ENCODE measurements around the gene RFT1.

RFT1 gene

GRCh38 chr3:53161450-53161819 is 31.2 kb upstream of the RFT1 start:
- no peak overlapping the region for H3K27ac Mint-ChIP-seq
- no peaks in the 10 kb centered on the region for H3K9me3 Mint-ChIP-seq
- TF ChIP-seq CTCF (IDR thresholded peaks at IDR 0.05) = no peak
- H3K27me3 Mint-ChIP-seq (ENCODE audit: low read depth, poor library complexity) = peaks cover 15% of the 10 kb centered on the region
- H3K4me1 Mint-ChIP-seq = peaks cover 61% of the 10 kb centered on the region
- H3K36me3 Mint-ChIP-seq (ENCODE audit: low read depth) = no peaks in the 10 kb centered on the region
- peak overlapping the region; percentile 84 for H3K4me3 Mint-ChIP-seq
- no peak for DNase-seq

DNA sequence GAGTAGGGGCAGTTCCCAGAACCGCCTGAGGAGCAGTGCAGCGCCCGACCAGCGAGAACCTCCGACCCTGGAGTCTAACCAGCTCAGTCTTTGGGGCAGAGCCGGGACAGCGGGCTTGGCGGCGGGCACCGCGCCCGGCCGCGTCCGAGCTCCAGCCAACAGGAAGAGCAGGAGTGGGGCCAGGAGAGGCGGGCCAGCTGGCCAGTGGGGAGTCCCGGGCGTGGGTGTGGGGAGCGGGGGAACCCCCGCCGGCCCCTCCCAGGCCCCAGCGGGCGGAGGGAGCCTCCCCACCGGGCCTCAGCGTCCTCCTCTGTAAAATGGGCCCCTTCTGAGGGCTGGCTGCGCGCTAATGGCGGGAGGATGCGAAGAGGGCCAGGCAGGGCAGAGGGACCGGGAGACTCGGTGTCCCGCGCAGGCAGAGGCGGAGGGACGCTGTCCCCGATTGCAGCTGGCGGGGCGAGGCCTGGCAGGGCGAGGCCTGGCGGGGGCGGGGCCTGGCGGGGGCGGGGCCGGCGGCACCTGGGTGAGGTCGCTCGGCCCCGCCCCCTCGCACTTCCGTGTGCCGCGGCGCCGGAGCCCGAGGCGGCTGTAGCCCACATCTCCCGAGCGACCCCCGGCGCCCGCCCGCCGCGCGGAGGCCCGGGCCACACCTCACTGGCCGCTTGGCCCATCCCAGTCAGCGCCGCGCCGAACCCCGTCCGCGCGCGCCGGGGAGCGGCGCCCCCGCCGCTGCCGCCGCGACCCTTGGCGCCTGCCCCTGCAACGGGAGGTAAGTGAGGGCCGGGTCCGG is 30.6 kb upstream of the RFT1 start, which contains the start of gene PRKCD:
Gene PRKCD (plus strand): TSS at position 550 of the 790 bp plus-strand sequence. CDS start 17,214 bp downstream, outside the sequence.
- H3K36me3 Mint-ChIP-seq (ENCODE audit: low read depth) = no peaks in the 10 kb centered on the region
- peak; percentile 82 for DNase-seq
- peaks cover 62% of the 10 kb centered on the region for H3K4me1 Mint-ChIP-seq
- no peak within 1 kb of the TSS for H3K27ac Mint-ChIP-seq
- no peaks in the 10 kb centered on the region for H3K9me3 Mint-ChIP-seq
- peaks cover 15% of the 10 kb centered on the region for H3K27me3 Mint-ChIP-seq (ENCODE audit: low read depth, poor library complexity)
- no peak for TF ChIP-seq CTCF (IDR thresholded peaks at IDR 0.05)
- peak within 1 kb of the TSS; percentile 92 for H3K4me3 Mint-ChIP-seq

DNA sequence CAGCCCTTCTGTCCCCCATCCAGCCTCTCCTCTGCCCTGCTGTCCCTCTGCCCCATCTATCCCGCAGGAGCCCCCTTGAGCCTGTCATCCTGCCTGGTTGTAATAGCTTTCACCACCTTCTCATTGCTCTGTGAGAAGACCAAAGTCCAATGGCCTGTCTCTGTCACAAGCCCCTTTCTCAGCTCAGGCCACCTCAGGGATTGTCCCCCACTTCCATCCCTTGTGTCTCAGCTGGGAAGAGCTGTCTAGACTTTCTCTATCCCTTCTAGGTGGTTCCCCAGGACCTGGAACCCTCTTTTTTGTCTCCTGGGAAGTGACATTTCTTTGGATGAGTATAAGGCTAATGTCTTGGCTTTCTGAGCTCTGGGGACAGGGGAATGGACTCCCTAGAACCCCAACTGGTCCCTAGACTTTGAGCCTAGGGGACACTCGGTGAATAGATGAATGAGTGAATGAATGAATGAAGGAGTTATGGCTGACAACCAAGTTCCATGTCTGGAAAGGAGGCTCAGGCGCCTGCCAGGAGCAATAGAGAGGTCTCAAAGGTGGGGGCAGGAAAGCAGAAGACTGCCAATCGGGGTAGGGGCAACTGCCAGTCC is 29.9 kb upstream of the RFT1 start:
- peaks cover 15% of the 10 kb centered on the region for H3K27me3 Mint-ChIP-seq (ENCODE audit: low read depth, poor library complexity)
- no peaks in the 10 kb centered on the region for H3K9me3 Mint-ChIP-seq
- no peaks in the 10 kb centered on the region for H3K36me3 Mint-ChIP-seq (ENCODE audit: low read depth)
- peaks cover 69% of the 10 kb centered on the region for H3K4me1 Mint-ChIP-seq
- no peak for TF ChIP-seq CTCF (IDR thresholded peaks at IDR 0.05)
- H3K27ac Mint-ChIP-seq = no peak overlapping the region
- H3K4me3 Mint-ChIP-seq = peak overlapping the region; percentile 92
- DNase-seq = no peak

DNA sequence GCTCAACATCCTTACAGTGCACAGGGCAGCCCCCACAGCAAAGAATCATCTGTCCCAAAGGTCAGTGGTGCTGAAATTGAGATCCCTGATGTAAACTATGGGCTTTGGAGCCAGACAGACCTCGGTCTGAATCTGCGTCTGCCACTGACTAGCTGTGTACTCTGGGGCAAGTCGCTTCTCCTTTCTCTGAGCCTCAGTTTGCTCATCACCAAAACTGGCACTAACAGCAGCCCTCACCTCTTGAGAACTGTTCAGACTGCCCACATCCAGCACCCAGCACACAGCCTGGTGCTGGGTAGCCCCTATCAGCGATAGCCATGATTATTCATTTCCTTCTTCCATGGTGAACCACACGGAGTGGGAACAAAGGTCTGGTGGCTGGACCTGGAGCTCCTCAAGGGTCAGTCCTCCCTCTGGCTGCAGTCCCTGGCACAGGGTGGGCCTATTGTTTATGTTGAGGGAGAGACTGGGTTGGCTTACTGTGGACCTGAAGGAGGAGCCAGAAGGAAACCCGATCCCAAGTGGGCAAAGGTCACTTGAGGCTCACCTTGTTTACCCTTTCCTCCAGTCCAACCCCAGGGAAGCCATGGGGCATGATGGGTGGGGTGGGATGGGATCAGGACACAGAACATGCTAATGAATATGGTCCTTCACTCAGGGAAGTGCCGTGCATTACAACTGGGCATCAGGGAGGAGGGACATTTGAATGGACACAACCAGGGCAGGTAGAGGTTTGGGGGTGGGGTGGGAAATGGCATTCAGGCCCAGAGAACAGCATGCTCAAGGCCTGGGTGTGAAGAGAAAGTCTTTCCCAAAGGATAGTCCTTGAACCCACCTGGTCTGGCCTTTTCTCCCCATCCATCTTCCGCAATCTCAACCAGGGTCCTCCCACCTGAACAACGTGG is 29.2 kb upstream of the RFT1 start:
- Mint-ChIP-seq H3K4me1 (peaks cover 69% of the 10 kb centered on the region), H3K4me3 (peak overlapping the region; percentile 92), H3K9me3 (no peaks in the 10 kb centered on the region), H3K27ac (no peak overlapping the region), H3K27me3 (ENCODE audit: low read depth, poor library complexity) (peaks cover 15% of the 10 kb centered on the region), H3K36me3 (ENCODE audit: low read depth) (no peaks in the 10 kb centered on the region)
- TF ChIP-seq CTCF (IDR thresholded peaks at IDR 0.05) = no peak
- DNase-seq = peak; percentile 28

DNA sequence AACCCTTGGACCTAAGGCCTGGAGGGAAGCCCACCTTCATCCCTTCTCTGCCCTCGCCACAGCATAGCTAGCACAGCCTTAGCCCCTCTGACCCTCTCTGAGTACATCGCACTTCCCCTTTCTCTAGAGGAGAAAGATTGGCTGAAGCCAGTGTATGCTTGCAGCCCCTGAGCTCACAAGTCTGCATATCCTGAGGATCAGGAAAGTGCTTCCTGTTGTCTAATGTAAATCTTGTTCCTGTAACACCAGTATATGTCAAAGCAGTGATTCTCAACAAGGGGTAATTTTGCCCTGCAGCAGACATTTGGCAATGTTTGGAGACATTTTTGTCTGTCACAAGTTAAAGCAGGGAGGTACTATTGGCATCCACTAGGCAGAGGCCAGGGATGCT is 28.5 kb upstream of the RFT1 start:
- no peaks in the 10 kb centered on the region for H3K36me3 Mint-ChIP-seq (ENCODE audit: low read depth)
- peaks cover 16% of the 10 kb centered on the region for H3K27me3 Mint-ChIP-seq (ENCODE audit: low read depth, poor library complexity)
- no peak for DNase-seq
- no peaks in the 10 kb centered on the region for H3K9me3 Mint-ChIP-seq
- no peak for TF ChIP-seq CTCF (IDR thresholded peaks at IDR 0.05)
- peak overlapping the region; percentile 30 for H3K4me3 Mint-ChIP-seq
- H3K4me1 Mint-ChIP-seq = peaks cover 71% of the 10 kb centered on the region
- H3K27ac Mint-ChIP-seq = no peak overlapping the region

Data from nephron progenitor cell (in vitro differentiated cells).